HepG2 (cell line): Measurements from ENCODE around the gene CA11. TPM values are rescaled to one million over a fixed set of nuclear protein-coding genes. Genes with fewer than 3 reads are reported as not detected.
A peak's percentile ranks its signal among the peaks of the same experiment; 100 is the strongest.

Source experiments
- ATAC-seq: fragments of 200-7000 bp; cut with Tn5 transposase; 3 replicates; pipeline ENCODE4 v1.9.1; 2020; ENCODE audit warnings: mild to moderate bottlenecking, moderate library complexity
- BruUV-seq: library from RNA; stranded (reverse); fragments of 400-500 nt; replicated peaks from 2 replicates; lab custom pipeline; 2021; lab: Mats Ljungman, UMichigan
- CTCF ChIA-PET: fragments of 300-600 bp; formaldehyde crosslinking; extraction: SDS; loops from one replicate; lab custom pipeline; 2021; ENCODE audit warnings: low total read pairs, inconsistent platforms, low intra/inter-chr PET ratio; lab: Yijun Ruan, JAX
- POLR2A ChIA-PET: fragments of 350-600 bp; sonication (Branson Sonifier 250); formaldehyde crosslinking; loops from one replicate; lab custom pipeline; 2020; ENCODE audit warnings: antibody characterized with exemption, inconsistent platforms; lab: Yijun Ruan, JAX
- DNase-seq: peaks from one replicate; pipeline ENCODE4 v3.0.0-alpha.2; 2015; ENCODE audit warnings: low spot score
- FAIRE-seq: peaks from 3 replicates; lab custom pipeline; 2011; peaks lifted over from hg19 to GRCh38; lab: Jason Lieb, UNC
- H2AFZ ChIP-seq: one replicate; pipeline ENCODE4 v1.6.1; 2011; ENCODE audit warnings: low read length, inconsistent platforms
- H3K27ac ChIP-seq: fragments of 300-600 bp; 3 replicates; pipeline ENCODE4 v1.8.0; 2011; ENCODE audit warnings: mixed run types, mild to moderate bottlenecking, mixed read lengths, low read length, inconsistent platforms; ENCODE audit not compliant: insufficient read depth; ENCODE audit errors: extremely low read length
- H3K27me3 ChIP-seq, 2 experiments: fragments of 200-600 bp in 1 of 2; 2 replicates in 1 of 2; 3 replicates in 1 of 2; pipeline versions ENCODE4 v1.6.0 to v1.8.0; 2011; ENCODE audit warnings: low read length in 2 of 2, mild to moderate bottlenecking in 2 of 2, moderate library complexity in 2 of 2, inconsistent platforms in 1 of 2; ENCODE audit not compliant: insufficient read depth in 2 of 2, control insufficient read depth in 1 of 2
- H3K36me3 ChIP-seq, 2 experiments: fragments of 200-600 bp in 1 of 2; replicated peaks in 1 of 2; 2 replicates in 1 of 2; 3 replicates in 1 of 2; pipeline versions ENCODE4 v1.5.1 to v1.8.0; 2011; ENCODE audit warnings: low read length in 2 of 2, inconsistent platforms in 1 of 2; ENCODE audit not compliant: insufficient read depth in 2 of 2, control insufficient read depth in 1 of 2
- H3K4me1 ChIP-seq: 2 replicates; pipeline ENCODE4 v1.5.1; 2012; ENCODE audit warnings: low read length, inconsistent platforms; ENCODE audit not compliant: insufficient read depth
- H3K4me2 ChIP-seq: 2 replicates; pipeline ENCODE4 v1.6.0; 2011; ENCODE audit warnings: low read depth, low read length, inconsistent platforms
- H3K4me3 ChIP-seq, 3 experiments: fragments of 200-600 bp in 1 of 3; sonication (generic), shearing (Covaris generic) in 1 of 3; replicated peaks in 1 of 3; 2 replicates each; pipeline ENCODE4 v1.5.1; 2011 to 2016; ENCODE audit warnings: low read length in 3 of 3, inconsistent platforms in 2 of 3, low read depth in 2 of 3, mild to moderate bottlenecking in 2 of 3, control low read depth in 1 of 3, mixed read lengths in 1 of 3; ENCODE audit not compliant: insufficient read depth in 1 of 3
- H3K79me2 ChIP-seq: one replicate; pipeline ENCODE4 v1.6.1; 2011; ENCODE audit warnings: low read length, inconsistent platforms; ENCODE audit not compliant: insufficient read depth
- H3K9ac ChIP-seq: 2 replicates; pipeline ENCODE4 v1.6.0; 2011; ENCODE audit warnings: mild to moderate bottlenecking, low read depth, low read length, inconsistent platforms; ENCODE audit not compliant: insufficient read depth
- H3K9me3 ChIP-seq: 2 replicates; pipeline ENCODE4 v1.5.1; 2012; ENCODE audit warnings: mild to moderate bottlenecking, low read length
- H4K20me1 ChIP-seq: 2 replicates; pipeline ENCODE4 v1.6.0; 2011; ENCODE audit warnings: inconsistent platforms, mild to moderate bottlenecking, low read length, moderate library complexity; ENCODE audit not compliant: insufficient read depth
- FLYWCH1 ChIP-seq: sonication (generic); formaldehyde crosslinking; IDR thresholded peaks from 2 replicates; pipeline ENCODE4 v1.8.1; 2023; ENCODE audit warnings: mild to moderate bottlenecking, missing genetic modification reagents
- MAFK ChIP-seq, 2 experiments: IDR thresholded peaks in 1 of 2; conservative IDR thresholded peaks in 1 of 2; 2 replicates each; pipeline ENCODE4 v1.6.1; 2011; ENCODE audit warnings: improper control_type of control experiment in 2 of 2, low read length in 2 of 2
- POGZ ChIP-seq: sonication (generic); formaldehyde crosslinking; IDR thresholded peaks from 2 replicates; pipeline ENCODE4 v1.4.0; 2020; ENCODE audit warnings: mild to moderate bottlenecking, missing genetic modification reagents
- POLR2A ChIP-seq, 2 experiments: IDR thresholded peaks; 2 replicates each; pipeline ENCODE4 v1.6.1; 2011; ENCODE audit warnings: low read depth in 2 of 2, low read length in 2 of 2, mild to moderate bottlenecking in 1 of 2, moderate library complexity in 1 of 2; ENCODE audit not compliant: insufficient read depth in 1 of 2
- RFXAP ChIP-seq: sonication (generic); formaldehyde crosslinking; IDR thresholded peaks from 2 replicates; pipeline ENCODE4 v1.4.0; 2020; ENCODE audit warnings: missing genetic modification reagents, borderline replicate concordance
- TSC22D2 ChIP-seq: sonication (generic); formaldehyde crosslinking; IDR thresholded peaks from 2 replicates; pipeline ENCODE4 v1.5.1; 2020; ENCODE audit warnings: missing genetic modification reagents, mild to moderate bottlenecking, borderline replicate concordance
- ZNF34 ChIP-seq: sonication (generic); formaldehyde crosslinking; IDR thresholded peaks from 2 replicates; pipeline ENCODE4 v1.4.0; 2020; ENCODE audit warnings: mild to moderate bottlenecking, missing genetic modification reagents, borderline replicate concordance
- WGBS: methylation state at CpG from one replicate; pipeline ENCODE4 v1.1.6; 2017; ENCODE audit warnings: low lambda C conversion rate; 5-methylcytosine and 5-hydroxymethylcytosine counted together
- in situ Hi-C: cut with HindIII; loops from 2 replicates; pipeline ENCODE4 v1.10.0; 2017; ENCODE audit warnings: low pct_unique_long_range_greater_than_20kb; ENCODE audit not compliant: extremely low pct_ligation_motif_present
- intact Hi-C: fragments of 100-400 bp; cut with micrococcal nuclease; formaldehyde crosslinking; loops from one replicate; pipeline ENCODE4 v1.10.0; 2022; ENCODE audit not compliant: unreplicated experiment
- polyA plus RNA-seq, 8 experiments: library from polyadenylated mRNA; depleted of rRNA in 3 of 8; stranded (reverse) in 7 of 8; unstranded in 1 of 8; fragments of >200 nt; fragmentation: Illumina TruSeq in 4 of 8; extraction: Trizol in 4 of 8; gene quantifications; 2 replicates each; pipeline versions ENCODE4 v1.2.1 to v1.2.3, GENCODE V29; 2011 to 2016; ENCODE audit warnings: low read depth in 4 of 8, missing spikeins in 1 of 8, mixed read lengths in 1 of 8; ENCODE audit not compliant: insufficient read depth in 1 of 8
- total RNA-seq, 5 experiments: library from RNA; depleted of rRNA; stranded (reverse); fragments of >200 nt; fragmentation: Illumina TruSeq; extraction: Trizol; gene quantifications; 2 replicates each; pipeline ENCODE4 v1.2.3, GENCODE V29; 2016; ENCODE audit warnings: low read depth in 1 of 5
- TF ChIP-seq, protein P1 (sequence below): sonication (generic); formaldehyde crosslinking; IDR thresholded peaks from 2 replicates; pipeline ENCODE4 v1.5.1; 2020; ENCODE audit warnings: mild to moderate bottlenecking, missing genetic modification reagents, borderline replicate concordance

CA11 gene
- total and polyA plus RNA-seq, 2 of the 13 experiments (the other 11 are each of a cell fraction or from before 2014, with no cell fraction given) = 0.41 to 0.58 TPM

DNA sequence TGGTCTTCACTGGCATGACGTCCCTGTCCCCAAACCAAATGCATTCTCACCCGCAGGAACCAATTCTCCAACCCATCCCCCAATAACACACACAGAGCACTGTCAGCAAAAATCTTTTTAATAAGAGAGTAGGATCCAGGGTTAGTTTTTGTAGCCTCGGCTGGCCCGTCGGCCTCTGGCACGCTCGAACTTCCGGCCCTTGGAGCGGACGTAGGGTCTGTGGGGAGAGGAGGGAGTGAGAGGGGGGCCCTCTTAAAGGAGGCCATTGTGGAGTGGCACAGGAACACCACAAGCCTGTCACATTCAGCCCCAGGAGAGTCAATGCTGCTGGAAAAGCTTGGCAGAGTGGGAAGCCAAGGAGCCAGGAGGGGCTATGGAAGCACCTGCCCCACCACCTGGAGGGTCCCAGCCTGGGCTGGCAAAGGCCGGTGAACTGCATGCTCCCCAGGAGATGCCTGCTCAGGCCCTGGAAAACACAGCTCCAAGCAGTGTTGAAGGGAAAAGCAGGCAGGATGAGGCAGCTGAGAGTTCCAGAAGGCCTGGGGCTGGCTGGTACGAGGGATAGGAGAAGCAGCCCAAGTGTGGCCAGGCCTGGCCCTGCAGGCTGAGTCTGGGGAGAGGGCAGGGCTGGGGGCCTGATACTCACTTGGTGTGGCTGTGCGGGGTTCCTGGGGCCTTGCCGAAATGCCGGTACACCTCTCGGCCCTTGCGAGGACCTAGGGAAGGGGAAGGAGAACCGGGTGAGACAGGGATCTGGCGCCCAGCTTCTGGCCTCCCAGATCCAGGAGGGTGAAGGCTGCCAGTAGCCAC is 30.6 kb downstream of the CA11 start:
- no peak overlapping the region for H3K4me3 ChIP-seq
- DNase-seq (no peak), FAIRE-seq (no peak), ATAC-seq (no peak)
- peaks cover 38% of the 10 kb centered on the region for H4K20me1 ChIP-seq
- CTCF ChIA-PET = no interaction called here
- no peak overlapping the region for H3K9ac ChIP-seq
- 94% methylated on average over 13 of the region's 19 CpGs for WGBS
- H2AFZ ChIP-seq = no peak overlapping the region
- H3K79me2 ChIP-seq = peaks cover 33% of the 10 kb centered on the region
- H3K27me3 ChIP-seq = no peaks in the 10 kb centered on the region; a peak in 1 of 5 replicates
- no peak overlapping the region for H3K4me2 ChIP-seq
- TF ChIP-seq POGZ (CRISPR knock-in tag) (no peak), MAFK (conservative IDR thresholded peaks at IDR 0.05 in 1 of 2, IDR thresholded peaks at IDR 0.05 in 1 of 2; ENCODE audit: low read length in 2 of 2) (peak; percentile 41 to 65; a peak in 3 of 4 replicates), POLR2A (IDR thresholded peaks at IDR 0.05; ENCODE audit: insufficient read depth in 1 of 2, low read depth in 2 of 2, low read length in 2 of 2) (0 out of 4 replicates have a peak, but pooled peaks of 1 of the 2 experiments have one; percentile 12)
- TF ChIP-seq, all 625 proteins: peak for 2
- no TSS peak for BruUV-seq
- intact Hi-C loops (no loop called here), in situ Hi-C loops (no loop called here)
- POLR2A ChIA-PET = interaction anchor here (1.2 to 1.3 kb wide), 2 partner anchors 9 to 16 kb away, joined by 3 read pairs; no protein-coding TSS in a partner anchor
- Histone ChIP-seq H3K9me3 (no peaks in the 10 kb centered on the region), H3K36me3 (peaks cover 15 to 28% of the 10 kb centered on the region in 2 experiments), H3K4me1 (peaks cover 44% of the 10 kb centered on the region), H3K27ac (no peak overlapping the region)

DNA sequence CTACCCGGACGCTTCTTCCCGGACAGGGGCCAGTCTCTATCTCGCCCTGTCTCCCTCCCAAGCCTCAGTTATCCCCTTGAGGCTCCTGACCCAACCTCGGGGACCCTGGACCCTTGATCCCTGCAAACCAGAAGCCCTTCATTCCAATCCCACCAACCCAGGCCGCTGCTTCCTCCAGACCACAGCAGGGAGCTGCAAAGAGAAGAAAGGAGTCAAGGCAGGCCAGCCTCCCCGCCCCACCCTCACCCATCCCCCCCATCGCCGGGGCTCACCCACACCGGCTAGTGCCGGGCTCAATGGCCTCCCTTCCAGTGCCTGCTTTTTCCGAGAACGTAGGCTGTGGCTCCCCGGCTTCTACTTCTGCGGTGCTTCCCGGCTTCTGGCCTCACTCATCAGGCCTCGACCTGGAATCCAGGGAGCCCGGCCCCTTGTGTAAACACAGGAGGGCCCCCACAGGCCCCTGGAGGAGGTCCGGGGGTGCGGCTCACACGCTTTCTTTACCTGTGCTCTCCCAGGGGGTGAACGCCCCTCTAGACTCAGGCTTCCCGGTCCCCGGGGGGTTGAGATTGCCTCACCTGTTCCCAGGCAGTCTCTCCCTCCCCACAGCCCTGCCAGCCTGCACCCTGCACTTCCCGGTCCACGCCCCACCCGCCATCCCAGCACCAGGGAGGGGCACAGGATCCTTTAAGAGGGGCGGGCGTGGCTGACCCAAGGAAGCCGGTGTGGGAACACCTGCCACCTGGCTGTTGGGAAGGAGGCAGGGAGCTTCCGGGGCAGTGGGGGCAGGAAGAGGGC is 31.4 kb downstream of the CA11 start, which contains the start of gene FAM83E:
FAM83E (minus strand) TSS at position 641 of the 795 bp plus-strand sequence. CDS start 1,704 bp downstream, outside the sequence.
- H4K20me1 ChIP-seq = peaks cover 38% of the 10 kb centered on the region
- no peak within 1 kb of the TSS for H2AFZ ChIP-seq
- peak within 1 kb of the TSS; percentile 26 for H3K27ac ChIP-seq
- H3K4me1 ChIP-seq = peaks cover 36% of the 10 kb centered on the region
- ATAC-seq (no peak; the same call in 2 of the 3 replicates), FAIRE-seq (no peak), DNase-seq (no peak)
- BruUV-seq = no TSS peak
- no peak within 1 kb of the TSS for H3K4me2 ChIP-seq
- no peak within 1 kb of the TSS for H3K4me3 ChIP-seq
- no peaks in the 10 kb centered on the region; a peak in 1 of 5 replicates for H3K27me3 ChIP-seq
- CTCF ChIA-PET = no interaction called here
- 70% methylated on average over 21 of the region's 31 CpGs for WGBS
- no peak within 1 kb of the TSS for H3K9ac ChIP-seq
- H3K79me2 ChIP-seq = peaks cover 29% of the 10 kb centered on the region
- in situ Hi-C loops (no loop called here), intact Hi-C loops (no loop called here)
- no peaks in the 10 kb centered on the region for H3K9me3 ChIP-seq
- H3K36me3 ChIP-seq = peaks cover 15 to 28% of the 10 kb centered on the region in 2 experiments
- POLR2A ChIA-PET = interaction anchor here (1.0 to 1.3 kb wide), 3 partner anchors 10 to 26 kb away, joined by 3 read pairs; no protein-coding TSS in a partner anchor
- TF ChIP-seq TSC22D2 (CRISPR knock-in tag) (no peak), RFXAP (CRISPR knock-in tag) (no peak), ZNF34 (CRISPR knock-in tag) (no peak), FLYWCH1 (no peak)
- TF ChIP-seq, protein P1, sequence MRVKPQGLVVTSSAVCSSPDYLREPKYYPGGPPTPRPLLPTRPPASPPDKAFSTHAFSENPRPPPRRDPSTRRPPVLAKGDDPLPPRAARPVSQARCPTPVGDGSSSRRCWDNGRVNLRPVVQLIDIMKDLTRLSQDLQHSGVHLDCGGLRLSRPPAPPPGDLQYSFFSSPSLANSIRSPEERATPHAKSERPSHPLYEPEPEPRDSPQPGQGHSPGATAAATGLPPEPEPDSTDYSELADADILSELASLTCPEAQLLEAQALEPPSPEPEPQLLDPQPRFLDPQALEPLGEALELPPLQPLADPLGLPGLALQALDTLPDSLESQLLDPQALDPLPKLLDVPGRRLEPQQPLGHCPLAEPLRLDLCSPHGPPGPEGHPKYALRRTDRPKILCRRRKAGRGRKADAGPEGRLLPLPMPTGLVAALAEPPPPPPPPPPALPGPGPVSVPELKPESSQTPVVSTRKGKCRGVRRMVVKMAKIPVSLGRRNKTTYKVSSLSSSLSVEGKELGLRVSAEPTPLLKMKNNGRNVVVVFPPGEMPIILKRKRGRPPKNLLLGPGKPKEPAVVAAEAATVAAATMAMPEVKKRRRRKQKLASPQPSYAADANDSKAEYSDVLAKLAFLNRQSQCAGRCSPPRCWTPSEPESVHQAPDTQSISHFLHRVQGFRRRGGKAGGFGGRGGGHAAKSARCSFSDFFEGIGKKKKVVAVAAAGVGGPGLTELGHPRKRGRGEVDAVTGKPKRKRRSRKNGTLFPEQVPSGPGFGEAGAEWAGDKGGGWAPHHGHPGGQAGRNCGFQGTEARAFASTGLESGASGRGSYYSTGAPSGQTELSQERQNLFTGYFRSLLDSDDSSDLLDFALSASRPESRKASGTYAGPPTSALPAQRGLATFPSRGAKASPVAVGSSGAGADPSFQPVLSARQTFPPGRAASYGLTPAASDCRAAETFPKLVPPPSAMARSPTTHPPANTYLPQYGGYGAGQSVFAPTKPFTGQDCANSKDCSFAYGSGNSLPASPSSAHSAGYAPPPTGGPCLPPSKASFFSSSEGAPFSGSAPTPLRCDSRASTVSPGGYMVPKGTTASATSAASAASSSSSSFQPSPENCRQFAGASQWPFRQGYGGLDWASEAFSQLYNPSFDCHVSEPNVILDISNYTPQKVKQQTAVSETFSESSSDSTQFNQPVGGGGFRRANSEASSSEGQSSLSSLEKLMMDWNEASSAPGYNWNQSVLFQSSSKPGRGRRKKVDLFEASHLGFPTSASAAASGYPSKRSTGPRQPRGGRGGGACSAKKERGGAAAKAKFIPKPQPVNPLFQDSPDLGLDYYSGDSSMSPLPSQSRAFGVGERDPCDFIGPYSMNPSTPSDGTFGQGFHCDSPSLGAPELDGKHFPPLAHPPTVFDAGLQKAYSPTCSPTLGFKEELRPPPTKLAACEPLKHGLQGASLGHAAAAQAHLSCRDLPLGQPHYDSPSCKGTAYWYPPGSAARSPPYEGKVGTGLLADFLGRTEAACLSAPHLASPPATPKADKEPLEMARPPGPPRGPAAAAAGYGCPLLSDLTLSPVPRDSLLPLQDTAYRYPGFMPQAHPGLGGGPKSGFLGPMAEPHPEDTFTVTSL = no peak
